OCI-LY3 (cell line): Measurements from ENCODE around the gene CTNND2.

Source experiments
- CTCF ChIP-seq: fragments of 200-600, 300-600 bp; sonication (generic); IDR thresholded peaks from 2 replicates; pipeline ENCODE4 v1.5.1; 2014; ENCODE audit warnings: antibody characterized with exemption, low read length, low read depth
- EZH2phosphoT487 ChIP-seq: fragments of 200-600 bp; shearing (Covaris generic); IDR thresholded peaks from 2 replicates; pipeline ENCODE4 v1.6.1; 2018; ENCODE audit warnings: antibody characterized with exemption, mixed run types, low read depth

GRCh38 chr5:11449217-11449616 lies 455.0 kb downstream of the CTNND2 start:
- no peak for TF ChIP-seq CTCF
- no peak for TF ChIP-seq EZH2phosphoT487
